Ovary (tissue), 3 donors: ENCODE data around the gene ELAVL2.

Experiments
- CTCF ChIP-seq, 3 donors: fragments of 450-650 bp in 2 of 3; fragments of 200-600 bp in 1 of 3; IDR thresholded peaks; one replicate each; pipeline versions ENCODE4 v1.5.1 to v1.8.0; 2016 to 2022; ENCODE audit warnings: antibody characterized with exemption in 3 of 3, mild to moderate bottlenecking in 1 of 3
- EP300 ChIP-seq: sonication (generic); formaldehyde crosslinking; IDR thresholded peaks from one replicate; pipeline ENCODE4 v1.6.1; 2017; ENCODE audit warnings: antibody characterized with exemption
- POLR2A ChIP-seq: fragments of 450-650 bp; IDR thresholded peaks from one replicate; pipeline ENCODE4 v1.6.1; 2017; ENCODE audit warnings: antibody characterized with exemption, mild to moderate bottlenecking, moderate library complexity
- donor health status: DM: no; HTN: no; CAD: no.

- TF ChIP-seq CTCF (IDR thresholded peaks at IDR 0.05) (no peak), POLR2A (no peak), EP300 (no peak)
These were observed 27.7 kb downstream of the ELAVL2 start for GRCh38 chr9:23798325-23798724.
